HG03442 (cell line): ENCODE results near the gene CHDH.

Source experiments
- ATAC-seq: cut with Tn5 transposase; IDR thresholded peaks from one replicate; pipeline ENCODE4 v1.9.1; 2021; ENCODE audit warnings: mild to moderate bottlenecking, moderate library complexity; ENCODE audit not compliant: unreplicated experiment

CHDH gene

DNA sequence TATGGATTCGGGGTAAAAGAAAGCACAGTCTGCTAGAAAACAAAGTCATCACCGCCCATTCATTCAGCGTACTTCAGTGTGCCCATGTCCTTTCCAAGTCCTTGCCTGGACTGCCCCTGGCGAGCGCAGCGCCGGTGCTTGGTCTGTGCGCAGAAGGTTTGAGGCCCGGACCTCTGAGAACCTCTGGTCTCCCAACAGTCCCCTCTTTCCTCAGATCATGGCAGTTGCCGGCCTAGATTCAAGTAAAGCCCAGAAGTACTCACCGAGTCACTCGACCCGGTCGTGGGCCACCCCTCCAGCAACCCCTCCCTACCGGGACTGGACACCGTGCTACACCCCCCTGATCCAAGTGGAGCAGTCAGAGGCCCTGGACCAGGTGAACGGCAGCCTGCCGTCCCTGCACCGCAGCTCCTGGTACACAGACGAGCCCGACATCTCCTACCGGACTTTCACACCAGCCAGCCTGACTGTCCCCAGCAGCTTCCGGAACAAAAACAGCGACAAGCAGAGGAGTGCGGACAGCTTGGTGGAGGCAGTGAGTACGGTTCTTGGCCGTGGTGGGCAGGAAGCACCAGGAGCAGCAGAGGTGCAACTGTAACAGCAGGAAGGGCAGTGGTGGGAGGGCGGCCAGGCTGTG, 36.3 kb downstream of the CHDH start:
- ATAC-seq, result no peak

GRCh38 chr3:53809267-53809666, 37.0 kb downstream of the CHDH start:
- ATAC-seq, result no peak

DNA sequence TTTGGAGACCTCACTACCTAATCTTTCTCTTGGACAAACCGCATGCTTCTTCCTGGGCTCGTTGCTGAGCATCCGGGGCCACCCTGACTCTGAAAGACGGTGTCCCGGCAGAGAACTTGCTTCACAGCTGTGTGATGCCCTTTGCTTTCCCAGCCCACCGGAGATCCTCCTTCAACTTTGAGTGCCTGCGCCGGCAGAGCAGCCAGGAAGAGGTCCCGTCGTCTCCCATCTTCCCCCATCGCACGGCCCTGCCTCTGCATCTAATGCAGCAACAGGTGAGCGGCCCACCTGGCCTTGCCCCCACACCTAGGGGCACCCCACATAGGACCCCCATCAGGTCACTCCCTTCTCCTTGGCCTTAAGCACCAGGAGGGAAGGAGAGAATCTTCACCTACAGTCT, 37.7 kb downstream of the CHDH start:
- no peak for ATAC-seq

GRCh38 chr3:53807117-53807810, 39.0 kb downstream of the CHDH start:
- ATAC-seq, result peak; percentile 18

DNA sequence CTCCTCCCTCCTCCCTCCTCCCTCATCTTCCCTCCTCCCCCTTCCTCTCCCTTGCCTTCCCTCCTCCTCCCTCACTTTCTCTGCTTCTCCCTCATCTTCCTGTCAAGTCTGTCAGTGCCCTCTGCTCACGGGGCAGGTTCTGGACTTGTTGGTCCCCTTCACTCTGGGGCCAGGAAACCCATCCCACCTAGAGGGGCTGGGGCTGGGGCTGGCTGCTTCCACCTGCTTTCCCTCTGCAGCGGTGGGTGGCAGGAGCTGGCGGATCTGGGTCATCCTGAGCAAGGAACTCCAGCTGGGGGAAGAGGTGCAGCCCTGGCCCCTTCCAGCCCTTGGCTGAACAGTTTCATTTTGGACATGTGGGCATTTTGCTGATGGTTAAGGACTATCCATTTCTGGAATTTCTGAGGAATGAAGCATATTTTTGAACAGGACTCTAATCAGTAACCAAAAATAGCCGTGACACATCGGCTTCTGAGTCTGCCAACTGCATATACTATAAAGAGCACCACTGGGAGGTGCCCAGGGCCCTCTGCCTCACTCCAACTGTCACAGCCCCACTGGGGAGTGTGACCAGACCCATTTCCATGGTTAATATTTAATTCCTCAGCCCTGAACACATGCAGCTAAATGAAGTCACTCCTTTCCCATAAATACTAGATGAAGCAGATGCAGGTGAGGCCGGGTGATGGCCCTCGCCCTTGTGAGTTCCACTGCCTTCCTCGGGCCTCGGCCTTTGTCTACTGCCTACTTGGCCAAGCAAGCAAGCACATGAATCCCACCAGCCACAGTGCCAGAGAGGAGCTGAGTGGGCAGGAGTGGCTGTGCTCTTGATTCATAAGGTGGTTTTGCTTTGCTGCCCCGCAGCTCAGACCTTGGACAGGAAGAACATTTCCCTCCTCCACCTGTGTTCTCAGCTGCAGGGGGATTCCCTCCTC, 39.8 kb downstream of the CHDH start:
- ATAC-seq, result peak; percentile 38

GRCh38 chr3:53805463-53806159, 40.6 kb downstream of the CHDH start:
- no peak for ATAC-seq

- peak; percentile 68 for ATAC-seq
Measured at GRCh38 chr3:53804697-53805462, 41.3 kb downstream of the CHDH start.

- no peak for ATAC-seq
Measured at GRCh38 chr3:53803816-53804695, 42.2 kb downstream of the CHDH start.

- no peak for ATAC-seq
Measured at GRCh38 chr3:53803124-53803815, 42.9 kb downstream of the CHDH start.

- ATAC-seq, result no peak
Measured at GRCh38 chr3:53802256-53802880, 43.9 kb downstream of the CHDH start.

- ATAC-seq, result no peak
Measured at GRCh38 chr3:53801319-53801718, 44.9 kb downstream of the CHDH start.

- no peak for ATAC-seq
Measured at GRCh38 chr3:53800041-53800906, 45.9 kb downstream of the CHDH start.

DNA sequence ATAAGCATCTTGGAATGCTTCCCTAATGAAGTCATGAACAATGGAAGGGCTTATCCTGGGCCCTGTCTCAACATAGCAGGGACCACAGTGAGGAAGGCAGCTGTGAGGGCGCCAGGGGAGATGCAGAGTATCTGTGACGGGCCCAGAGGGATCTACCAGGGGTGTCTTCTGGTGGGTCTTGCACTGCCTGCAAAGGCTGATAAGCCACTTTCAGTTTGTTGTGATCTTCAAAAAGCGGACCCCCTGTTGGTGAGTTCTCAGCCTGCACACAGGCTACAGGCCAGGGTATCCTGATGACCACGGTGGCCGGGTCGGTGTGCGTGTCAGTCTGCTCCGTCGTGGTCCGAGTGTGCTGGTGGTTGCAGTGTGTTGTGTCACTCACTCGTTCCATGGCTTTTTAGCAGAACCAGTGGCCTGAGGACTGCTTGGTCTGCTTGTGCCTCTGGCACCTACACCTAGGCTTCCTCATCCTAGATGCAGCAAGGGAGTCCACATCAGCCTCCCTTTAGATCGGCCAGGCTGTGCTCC, 46.8 kb downstream of the CHDH start:
- ATAC-seq, result no peak

- no peak for ATAC-seq
Measured at GRCh38 chr3:53798144-53798543, 48.1 kb downstream of the CHDH start.

GRCh38 chr3:53795789-53796560, 50.2 kb downstream of the CHDH start:
- no peak for ATAC-seq

DNA sequence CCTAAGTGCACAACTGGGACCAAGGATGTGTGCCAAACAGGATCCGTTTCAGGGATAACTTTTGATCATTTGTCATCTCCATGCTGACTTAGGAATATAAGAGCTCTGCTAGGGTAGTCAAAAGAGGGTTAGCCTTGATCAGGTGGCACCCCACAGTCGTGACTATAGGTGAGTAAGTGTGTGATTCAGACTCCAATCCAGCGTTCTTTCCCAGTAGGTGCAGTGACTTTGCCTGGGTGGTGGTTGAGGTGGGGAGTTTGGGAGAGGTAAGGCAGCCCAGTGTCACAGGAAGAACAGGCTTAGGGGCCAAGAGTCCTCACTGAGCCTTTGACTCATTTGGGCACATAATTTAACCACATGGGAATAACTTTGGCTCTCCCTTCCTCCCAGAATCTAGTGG, 51.0 kb downstream of the CHDH start:
- no peak for ATAC-seq
